ENCODE results near the gene MANSC4. TPM values are rescaled to one million over a fixed set of nuclear protein-coding genes. Genes with fewer than 3 reads are reported as not detected.

The MANSC4 gene
- not detected for total RNA-seq

GRCh38 chr12:27779920-27780611 is at the start of gene MANSC4, which contains the start of gene KLHL42:
TSS of gene MANSC4 (minus strand) at chr12:27780236. CDS start at chr12:27771276, 8,960 bp downstream.
TSS of gene KLHL42 (plus strand) at chr12:27780233. CDS start at chr12:27780331, 98 bp downstream.
- Mint-ChIP-seq H3K4me3 (peak within 1 kb of the TSS; percentile 81), H3K27me3 (ENCODE audit: low read depth) (peaks cover 7% of the 10 kb centered on the region), H3K27ac (peak within 1 kb of the TSS; percentile 86), H3K9me3 (ENCODE audit: insufficient read depth) (no peaks in the 10 kb centered on the region), H3K36me3 (ENCODE audit: low read depth) (peaks cover 26% of the 10 kb centered on the region), H3K4me1 (ENCODE audit: low read depth) (peaks cover 34% of the 10 kb centered on the region)
- ATAC-seq (peak; percentile 90), DNase-seq (peak; percentile 77)
- CTCF ChIA-PET: interaction anchor here (0.9 to 2.9 kb wide), 11 partner anchors 9 to 46 kb away, joined by 3 to 24 read pairs (median 4); no protein-coding TSS in a partner anchor
- POLR2A ChIA-PET: interaction anchor here (0.5 to 1.8 kb wide), 10 partner anchors 11 to 342 kb away, joined by 3 to 10 read pairs (median 3); no protein-coding TSS in a partner anchor

GRCh38 chr12:27828196-27828595 is 48.2 kb upstream of the MANSC4 start:
- no peaks in the 10 kb centered on the region for H3K9me3 Mint-ChIP-seq (ENCODE audit: insufficient read depth)
- H3K27me3 Mint-ChIP-seq (ENCODE audit: low read depth): peaks cover 25% of the 10 kb centered on the region
- ATAC-seq: no peak

GRCh38 chr12:27826076-27826475 is 46.0 kb upstream of the MANSC4 start:
- CTCF ChIA-PET: interaction anchor here (0.6 to 1.1 kb wide), 2 partner anchors 32 to 93 kb away, joined by 3 to 4 read pairs; no protein-coding TSS in a partner anchor
- ATAC-seq (no peak), DNase-seq (no peak)
- H3K36me3 Mint-ChIP-seq (ENCODE audit: low read depth): no peaks in the 10 kb centered on the region
- no peak overlapping the region for H3K27ac Mint-ChIP-seq
- peaks cover 22% of the 10 kb centered on the region for H3K27me3 Mint-ChIP-seq (ENCODE audit: low read depth)
- POLR2A ChIA-PET: interaction anchor here (0.7 kb wide), 1 partner anchor 15 kb away, joined by 3 read pairs; no protein-coding TSS in a partner anchor
- H3K4me1 Mint-ChIP-seq (ENCODE audit: low read depth): peaks cover 15% of the 10 kb centered on the region
- H3K4me3 Mint-ChIP-seq: no peak overlapping the region
- H3K9me3 Mint-ChIP-seq (ENCODE audit: insufficient read depth): no peaks in the 10 kb centered on the region

More at GRCh38 chr12:27828196-27828595, 48.2 kb upstream of the MANSC4 start:
- DNase-seq: no peak
- CTCF ChIA-PET: interaction anchor here (1.6 kb wide), 1 partner anchor 8 kb away, joined by 5 read pairs; no protein-coding TSS in a partner anchor
- peaks cover under 1% of the 10 kb centered on the region for H3K4me1 Mint-ChIP-seq (ENCODE audit: low read depth)
- no peaks in the 10 kb centered on the region for H3K36me3 Mint-ChIP-seq (ENCODE audit: low read depth)
- H3K4me3 Mint-ChIP-seq: no peak overlapping the region
- POLR2A ChIA-PET: interaction anchor here (0.5 kb wide), 1 partner anchor 8 kb away, joined by 3 read pairs; no protein-coding TSS in a partner anchor
- H3K27ac Mint-ChIP-seq: no peak overlapping the region

GRCh38 chr12:27824126-27824842 is 44.2 kb upstream of the MANSC4 start:
- no peak overlapping the region for H3K4me3 Mint-ChIP-seq
- H3K27me3 Mint-ChIP-seq (ENCODE audit: low read depth): peaks cover 24% of the 10 kb centered on the region
- no peak for DNase-seq
- H3K27ac Mint-ChIP-seq: no peak overlapping the region
- H3K4me1 Mint-ChIP-seq (ENCODE audit: low read depth): peaks cover 15% of the 10 kb centered on the region
- POLR2A ChIA-PET: no interaction called here
- no peak for ATAC-seq
- no peaks in the 10 kb centered on the region for H3K9me3 Mint-ChIP-seq (ENCODE audit: insufficient read depth)
- CTCF ChIA-PET: no interaction called here
- H3K36me3 Mint-ChIP-seq (ENCODE audit: low read depth): no peaks in the 10 kb centered on the region

- Mint-ChIP-seq H3K9me3 (ENCODE audit: insufficient read depth) (no peaks in the 10 kb centered on the region), H3K36me3 (ENCODE audit: low read depth) (no peaks in the 10 kb centered on the region), H3K27me3 (ENCODE audit: low read depth) (peaks cover 21% of the 10 kb centered on the region), H3K4me3 (no peak overlapping the region), H3K4me1 (ENCODE audit: low read depth) (peaks cover 20% of the 10 kb centered on the region), H3K27ac (no peak overlapping the region)
- DNase-seq (no peak), ATAC-seq (no peak)
- ChIA-PET CTCF (interaction anchor here (3.4 to 3.8 kb wide), 3 partner anchors 12 to 88 kb away, joined by 24 to 99 read pairs (median 27); partner anchors contain the start of genes KLHL42 and MANSC4), POLR2A (no interaction called here)
Measured at GRCh38 chr12:27823038-27823437, 43.0 kb upstream of the MANSC4 start.

GRCh38 chr12:27822076-27822712 is 42.2 kb upstream of the MANSC4 start:
- H3K4me3 Mint-ChIP-seq: peak overlapping the region; percentile 41
- peak; percentile 85 for ATAC-seq
- H3K9me3 Mint-ChIP-seq (ENCODE audit: insufficient read depth): no peaks in the 10 kb centered on the region
- peak; percentile 53 for DNase-seq
- no peaks in the 10 kb centered on the region for H3K36me3 Mint-ChIP-seq (ENCODE audit: low read depth)
- H3K27ac Mint-ChIP-seq: peak overlapping the region; percentile 34
- CTCF ChIA-PET: interaction anchor here (0.7 to 3.8 kb wide), 27 partner anchors 11 to 126 kb away, joined by 3 to 99 read pairs (median 6); partner anchors contain the start of genes KLHL42, MANSC4 and REP15
- peaks cover 20% of the 10 kb centered on the region for H3K4me1 Mint-ChIP-seq (ENCODE audit: low read depth)
- POLR2A ChIA-PET: interaction anchor here (1.4 kb wide), 1 partner anchor 42 kb away, joined by 10 read pairs; the partner anchor contains the start of genes KLHL42 and MANSC4
- peaks cover 20% of the 10 kb centered on the region for H3K27me3 Mint-ChIP-seq (ENCODE audit: low read depth)

- POLR2A ChIA-PET: interaction anchor here (0.5 to 1.4 kb wide), 3 partner anchors 41 to 155 kb away, joined by 3 to 10 read pairs (median 3); partner anchors contain the start of genes KLHL42 and MANSC4
- DNase-seq (peak; percentile 60), ATAC-seq (peak; percentile 58)
- H3K36me3 Mint-ChIP-seq (ENCODE audit: low read depth): no peaks in the 10 kb centered on the region
- peaks cover 20% of the 10 kb centered on the region for H3K27me3 Mint-ChIP-seq (ENCODE audit: low read depth)
- no peaks in the 10 kb centered on the region for H3K9me3 Mint-ChIP-seq (ENCODE audit: insufficient read depth)
- H3K27ac Mint-ChIP-seq: no peak overlapping the region
- H3K4me3 Mint-ChIP-seq: no peak overlapping the region
- peaks cover 20% of the 10 kb centered on the region for H3K4me1 Mint-ChIP-seq (ENCODE audit: low read depth)
- CTCF ChIA-PET: interaction anchor here (0.7 to 3.8 kb wide), 31 partner anchors 8 to 236 kb away, joined by 3 to 99 read pairs (median 5); partner anchors contain the start of genes KLHL42, MANSC4 and REP15
Measured at GRCh38 chr12:27821259-27821973, 41.4 kb upstream of the MANSC4 start.

GRCh38 chr12:27820564-27820963 is 40.5 kb upstream of the MANSC4 start:
- H3K4me1 Mint-ChIP-seq (ENCODE audit: low read depth): peaks cover 20% of the 10 kb centered on the region

GRCh38 chr12:27818401-27818918 is 38.4 kb upstream of the MANSC4 start:
- peaks cover 6% of the 10 kb centered on the region for H3K27me3 Mint-ChIP-seq (ENCODE audit: low read depth)
- no peaks in the 10 kb centered on the region for H3K36me3 Mint-ChIP-seq (ENCODE audit: low read depth)
- ChIA-PET POLR2A (no interaction called here), CTCF (interaction anchor here (2.4 kb wide), 1 partner anchor 85 kb away, joined by 10 read pairs; no protein-coding TSS in a partner anchor)
- ATAC-seq (no peak), DNase-seq (no peak)
- no peak overlapping the region for H3K27ac Mint-ChIP-seq
- H3K9me3 Mint-ChIP-seq (ENCODE audit: insufficient read depth): no peaks in the 10 kb centered on the region
- peaks cover 31% of the 10 kb centered on the region for H3K4me1 Mint-ChIP-seq (ENCODE audit: low read depth)
- no peak overlapping the region for H3K4me3 Mint-ChIP-seq

More at GRCh38 chr12:27820564-27820963, 40.5 kb upstream of the MANSC4 start:
- Mint-ChIP-seq H3K27me3 (ENCODE audit: low read depth) (peaks cover 17% of the 10 kb centered on the region), H3K36me3 (ENCODE audit: low read depth) (no peaks in the 10 kb centered on the region), H3K9me3 (ENCODE audit: insufficient read depth) (no peaks in the 10 kb centered on the region), H3K27ac (no peak overlapping the region), H3K4me3 (no peak overlapping the region)
- ChIA-PET POLR2A (interaction anchor here (1.0 to 1.4 kb wide), 2 partner anchors 40 to 88 kb away, joined by 3 to 10 read pairs; partner anchors contain the start of genes KLHL42 and MANSC4), CTCF (interaction anchor here (0.7 to 3.8 kb wide), 19 partner anchors 9 to 235 kb away, joined by 3 to 99 read pairs (median 6); partner anchors contain the start of genes KLHL42 and MANSC4)
- ATAC-seq: no peak
- no peak for DNase-seq

- ATAC-seq (no peak), DNase-seq (no peak)
- Mint-ChIP-seq H3K9me3 (ENCODE audit: insufficient read depth) (no peaks in the 10 kb centered on the region), H3K27ac (no peak overlapping the region), H3K27me3 (ENCODE audit: low read depth) (peaks cover 5% of the 10 kb centered on the region), H3K36me3 (ENCODE audit: low read depth) (no peaks in the 10 kb centered on the region), H3K4me1 (ENCODE audit: low read depth) (peaks cover 28% of the 10 kb centered on the region), H3K4me3 (no peak overlapping the region)
- CTCF ChIA-PET: interaction anchor here (1.4 to 2.4 kb wide), 2 partner anchors 10 to 84 kb away, joined by 3 to 10 read pairs; no protein-coding TSS in a partner anchor
- POLR2A ChIA-PET: no interaction called here
Measured at GRCh38 chr12:27817766-27818165, 37.7 kb upstream of the MANSC4 start.

Measured in activated CD8-positive, alpha-beta T cell treated with anti-CD3 and anti-CD28 coated beads, Interleukin-2, amount 10 ng/mL, durations not matched to agents 7 days and 5 days (primary cell).